GM18873 (cell line): ENCODE measurements around the gene C11orf54.

ENCODE experiments used
- ATAC-seq: cut with Tn5 transposase; IDR thresholded peaks from one replicate; pipeline ENCODE4 v1.9.1; 2021; ENCODE audit warnings: mild to moderate bottlenecking, moderate library complexity, moderate number of reproducible peaks; ENCODE audit not compliant: unreplicated experiment, low FRiP score

Gene C11orf54

GRCh38 chr11:93741094-93741881, at the start of gene C11orf54, which contains the start of gene TAF1D:
Gene C11orf54, plus strand, starts transcription at chr11:93741672. Its CDS starts 5,722 bp downstream, at chr11:93747394.
Gene TAF1D, minus strand, starts transcription at chr11:93741495. Its CDS starts 2,191 bp downstream, at chr11:93739304.
- peak; percentile 82 for ATAC-seq

GRCh38 chr11:93694109-93694508, 47.4 kb upstream of the C11orf54 start:
- no peak for ATAC-seq

GRCh38 chr11:93694557-93694956, 46.9 kb upstream of the C11orf54 start:
- no peak for ATAC-seq

GRCh38 chr11:93697611-93698010, 43.9 kb upstream of the C11orf54 start:
- no peak for ATAC-seq

- no peak for ATAC-seq
Observed at GRCh38 chr11:93700830-93701229, 40.6 kb upstream of the C11orf54 start.

GRCh38 chr11:93704237-93704636, 37.2 kb upstream of the C11orf54 start:
- no peak for ATAC-seq

- ATAC-seq = no peak
Observed at GRCh38 chr11:93710239-93710638, 31.2 kb upstream of the C11orf54 start.

- no peak for ATAC-seq
Observed at GRCh38 chr11:93712678-93713077, 28.8 kb upstream of the C11orf54 start.

GRCh38 chr11:93715797-93716396, 25.6 kb upstream of the C11orf54 start:
- no peak for ATAC-seq

GRCh38 chr11:93717501-93717900, 24.0 kb upstream of the C11orf54 start:
- no peak for ATAC-seq

- ATAC-seq = peak; percentile 83
Observed at GRCh38 chr11:93718057-93718563, 23.4 kb upstream of the C11orf54 start.

GRCh38 chr11:93719310-93719709, 22.2 kb upstream of the C11orf54 start:
- ATAC-seq = no peak

GRCh38 chr11:93720522-93720921, 20.9 kb upstream of the C11orf54 start:
- ATAC-seq = no peak

- ATAC-seq = no peak
Observed at GRCh38 chr11:93724089-93724488, 17.4 kb upstream of the C11orf54 start.

- ATAC-seq = no peak
Observed at GRCh38 chr11:93727985-93728791, 13.3 kb upstream of the C11orf54 start.

GRCh38 chr11:93728792-93729128, 12.7 kb upstream of the C11orf54 start:
- no peak for ATAC-seq

- ATAC-seq = no peak
Observed at GRCh38 chr11:93729129-93729616, 12.3 kb upstream of the C11orf54 start.

- ATAC-seq = no peak
Observed at GRCh38 chr11:93730108-93731107, 11.1 kb upstream of the C11orf54 start.

- ATAC-seq = no peak
Observed at GRCh38 chr11:93732237-93732892, 9.1 kb upstream of the C11orf54 start.
